HG02970 (cell line): ENCODE measurements around the gene ING2.
A peak's percentile ranks its signal among the peaks of the same experiment; 100 is the strongest.

ENCODE experiments used
- ATAC-seq: cut with Tn5 transposase; IDR thresholded peaks from one replicate; pipeline ENCODE4 v1.9.1; 2021; ENCODE audit warnings: mild to moderate bottlenecking, moderate library complexity, moderate number of reproducible peaks; ENCODE audit not compliant: unreplicated experiment, low FRiP score

ING2 gene

DNA sequence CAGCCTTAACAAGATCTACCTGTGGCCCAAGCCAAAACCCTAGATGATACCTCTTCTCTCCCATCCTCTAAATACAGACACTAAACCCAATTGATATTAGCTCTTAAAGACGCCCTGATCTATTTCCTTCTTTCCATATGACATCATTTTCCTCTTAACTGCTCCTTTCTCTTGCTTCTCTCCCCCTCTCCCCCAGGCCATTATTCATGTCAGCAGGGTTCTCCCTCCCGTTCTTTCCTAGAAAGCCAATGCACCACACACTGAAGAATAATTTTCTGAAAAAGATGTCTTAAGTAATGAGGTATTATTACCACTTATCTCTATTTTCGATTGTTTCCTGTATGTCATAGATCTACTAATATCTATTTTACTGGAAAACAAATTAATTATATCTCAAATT, 9.7 kb upstream of the ING2 start:
- ATAC-seq: no peak

DNA sequence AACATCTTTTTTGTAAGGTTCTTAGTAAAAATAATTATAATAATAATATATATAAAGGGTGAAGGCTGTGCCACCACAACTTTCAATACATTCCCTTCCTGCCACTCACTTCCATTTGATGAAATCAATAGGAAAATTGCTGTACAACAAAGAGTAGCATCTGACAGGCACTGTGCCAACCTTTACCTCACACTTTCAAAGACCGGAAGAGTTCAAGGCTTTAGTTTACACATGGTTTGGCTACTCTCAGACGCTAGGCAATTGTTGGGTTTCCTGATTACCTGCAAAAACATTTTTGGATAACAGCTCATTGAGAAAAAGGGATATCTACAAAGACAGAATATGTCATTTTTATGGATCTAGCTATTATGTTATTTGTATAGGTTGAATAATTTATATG, 5.5 kb upstream of the ING2 start:
- no peak for ATAC-seq

DNA sequence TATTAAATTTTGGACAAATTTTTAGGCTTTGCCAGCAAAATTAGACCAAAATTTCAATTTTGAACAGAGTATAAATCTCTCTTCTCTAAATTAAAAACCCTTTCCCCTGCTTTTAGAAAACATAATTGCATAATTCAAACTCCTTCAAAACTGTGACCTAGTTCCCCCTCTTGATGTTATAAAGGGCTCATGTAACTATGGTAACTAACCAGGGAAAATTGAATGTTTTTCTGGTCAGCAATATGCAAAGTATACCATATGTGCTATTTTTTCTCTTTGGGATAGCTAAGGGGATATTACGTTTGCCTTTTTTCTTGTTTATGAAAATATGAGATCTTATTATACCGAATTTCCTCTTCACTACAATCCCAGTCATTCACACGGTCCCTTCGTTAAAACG, 5.1 kb upstream of the ING2 start:
- no peak for ATAC-seq

DNA sequence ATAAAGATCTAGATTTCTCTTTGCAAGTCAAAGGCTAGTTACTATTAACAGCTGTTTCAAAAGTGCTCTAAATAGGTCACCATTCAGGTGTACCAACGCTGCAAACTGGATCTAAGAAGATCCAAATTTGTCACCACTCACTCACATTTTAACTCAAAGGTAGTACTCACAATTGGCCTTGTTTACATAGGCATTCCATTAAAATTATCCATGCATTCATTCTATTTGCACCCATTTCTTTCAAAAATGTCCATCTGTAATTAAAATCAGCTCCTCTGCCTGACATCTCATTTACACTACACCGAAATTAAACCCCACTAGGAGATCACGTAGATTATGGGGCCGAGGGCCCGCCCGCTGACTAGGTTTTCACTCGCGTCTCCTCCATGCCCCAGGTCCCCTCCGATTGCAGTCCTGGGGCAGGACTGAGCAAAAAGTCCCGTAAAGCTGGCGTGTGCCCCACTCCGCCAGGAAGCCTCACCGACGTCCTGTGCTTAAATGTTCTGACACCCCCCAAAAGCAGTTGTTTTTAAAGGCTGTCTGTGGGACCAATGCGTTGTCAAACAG, 1.3 kb upstream of the ING2 start:
- peak; percentile 0 for ATAC-seq

DNA sequence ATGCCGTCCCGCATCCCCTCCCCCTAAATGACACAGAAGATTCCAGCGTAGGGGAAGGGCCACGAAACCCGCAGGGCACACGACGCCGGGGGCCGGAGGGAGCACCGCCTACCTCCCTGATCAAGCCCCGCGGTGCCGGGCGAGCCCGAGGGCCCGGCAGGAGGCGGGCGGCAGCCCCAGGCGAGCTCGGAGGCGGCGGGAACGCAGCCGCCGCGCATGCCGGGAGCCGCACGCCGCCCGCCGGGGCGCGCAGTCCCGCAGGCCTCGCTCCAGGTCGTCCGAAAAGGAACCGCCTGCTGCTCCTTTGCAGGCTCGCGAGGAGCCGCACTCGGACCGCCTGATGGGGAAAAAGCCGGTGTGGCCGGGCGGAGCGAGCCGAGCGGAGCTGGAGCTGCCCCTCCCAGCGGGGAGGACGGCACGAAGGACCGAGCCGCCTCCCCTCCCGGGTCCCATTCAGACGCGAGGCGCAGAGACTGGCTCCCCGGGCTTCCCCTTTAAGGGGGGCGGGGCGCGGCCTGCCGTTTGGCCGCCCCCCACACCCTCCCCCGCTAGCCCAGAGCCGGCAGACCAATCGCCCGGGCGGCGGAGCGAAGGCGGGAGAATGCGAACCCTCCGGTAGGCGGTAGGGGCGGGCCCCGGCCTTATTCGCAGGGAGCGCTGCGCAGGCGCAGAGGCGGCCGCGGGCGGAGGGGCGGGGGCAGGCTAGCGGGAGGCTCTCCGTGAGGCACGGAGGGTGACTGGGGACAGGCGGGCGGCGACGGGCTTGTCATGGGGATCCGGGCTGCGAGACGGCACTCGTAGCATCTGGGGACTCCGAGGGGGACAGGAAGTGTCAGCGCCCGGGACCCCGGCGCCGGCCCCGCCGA, 561 bp upstream of the ING2 start:
- ATAC-seq: peak; percentile 76

DNA sequence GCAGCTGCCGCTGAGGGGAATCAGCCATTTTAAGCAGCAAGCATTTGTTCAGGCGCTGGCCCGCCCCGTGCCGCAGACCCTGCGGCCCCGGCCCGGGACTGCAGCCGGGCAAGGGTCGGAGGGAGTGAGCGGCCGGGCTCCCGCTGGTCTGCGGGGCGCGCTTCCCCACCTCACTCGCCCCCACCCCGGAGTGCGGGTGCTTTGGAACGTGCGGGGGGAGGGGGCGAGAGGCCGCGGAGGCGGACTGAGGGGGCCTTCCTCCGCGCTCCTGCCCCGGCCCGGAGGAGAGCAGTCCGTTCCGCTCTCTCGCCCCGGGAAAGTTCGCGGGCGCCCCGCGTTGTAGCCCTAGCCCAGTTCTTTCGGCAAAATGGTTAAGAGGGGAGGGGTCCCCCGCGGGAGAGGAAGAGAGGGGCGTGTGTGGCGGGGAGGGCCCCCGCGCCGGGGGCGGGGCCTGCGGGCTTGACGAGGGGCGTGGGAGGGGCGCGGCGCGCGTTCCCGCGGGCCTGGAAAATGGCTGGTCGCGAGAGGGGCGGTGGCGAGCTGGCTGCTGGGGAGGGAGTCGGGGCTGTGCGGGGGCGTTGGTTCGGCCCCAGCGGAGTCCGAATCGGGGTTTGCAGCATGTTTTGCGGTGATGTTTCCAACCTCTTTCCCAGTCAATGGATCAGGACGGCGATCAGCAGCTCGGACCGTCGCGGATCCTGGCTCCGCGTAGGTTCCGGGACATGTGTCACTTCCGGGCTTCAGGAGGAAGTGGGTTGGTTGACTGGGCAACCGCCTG, 942 bp downstream of the ING2 start:
- ATAC-seq: peak; percentile 37

DNA sequence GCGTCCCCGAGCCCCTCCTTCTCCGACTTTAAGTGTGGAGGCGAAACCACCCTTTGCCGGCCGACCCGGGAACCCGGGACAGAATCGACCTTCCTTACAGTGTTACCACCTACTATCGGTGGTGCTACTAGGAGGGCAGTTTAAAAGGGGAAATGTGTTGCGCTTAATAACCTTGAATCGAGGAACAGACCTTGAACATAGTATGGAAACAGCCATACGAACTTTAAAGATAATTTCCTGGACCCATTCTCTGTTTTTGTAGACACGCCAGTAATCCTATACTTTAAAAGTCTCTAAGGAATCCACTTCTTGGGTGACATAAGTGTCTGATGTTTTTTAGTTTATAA, 1.5 kb downstream of the ING2 start:
- no peak for ATAC-seq

DNA sequence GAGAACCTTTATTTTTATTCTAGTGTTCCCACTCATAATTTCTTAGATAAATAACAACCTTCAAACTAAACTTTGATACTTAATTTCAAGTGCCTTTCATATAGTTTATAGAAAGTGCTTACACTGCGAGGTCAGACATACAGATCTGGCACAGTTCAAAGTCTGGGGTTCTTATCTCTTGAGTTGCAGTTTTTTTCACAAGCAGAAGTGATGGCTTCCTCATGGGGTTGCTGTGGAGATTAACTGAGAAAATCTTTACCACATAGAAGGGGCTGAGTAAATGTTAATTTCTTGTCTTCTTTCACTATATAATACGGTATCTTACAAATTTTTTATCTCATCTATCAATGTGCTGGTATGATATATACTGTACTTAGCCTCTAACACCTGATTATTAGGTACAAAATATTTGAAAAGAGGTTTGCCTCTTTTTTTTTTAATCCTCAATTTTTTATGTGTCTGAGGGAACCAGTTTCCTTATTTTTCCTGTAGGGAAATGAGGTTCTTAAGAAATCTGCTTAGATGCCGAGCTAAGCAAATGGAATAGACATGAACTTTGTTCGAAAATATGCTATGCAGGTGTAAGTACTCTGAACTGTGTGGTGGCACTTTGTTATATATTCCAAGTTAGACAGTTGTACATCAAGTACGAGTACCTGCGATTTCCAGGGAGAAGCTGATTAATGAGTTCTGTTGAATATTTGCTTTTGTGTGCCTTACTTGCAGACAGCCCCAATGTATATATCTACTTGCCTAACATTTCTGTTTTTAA, 3.3 kb downstream of the ING2 start:
- no peak for ATAC-seq

DNA sequence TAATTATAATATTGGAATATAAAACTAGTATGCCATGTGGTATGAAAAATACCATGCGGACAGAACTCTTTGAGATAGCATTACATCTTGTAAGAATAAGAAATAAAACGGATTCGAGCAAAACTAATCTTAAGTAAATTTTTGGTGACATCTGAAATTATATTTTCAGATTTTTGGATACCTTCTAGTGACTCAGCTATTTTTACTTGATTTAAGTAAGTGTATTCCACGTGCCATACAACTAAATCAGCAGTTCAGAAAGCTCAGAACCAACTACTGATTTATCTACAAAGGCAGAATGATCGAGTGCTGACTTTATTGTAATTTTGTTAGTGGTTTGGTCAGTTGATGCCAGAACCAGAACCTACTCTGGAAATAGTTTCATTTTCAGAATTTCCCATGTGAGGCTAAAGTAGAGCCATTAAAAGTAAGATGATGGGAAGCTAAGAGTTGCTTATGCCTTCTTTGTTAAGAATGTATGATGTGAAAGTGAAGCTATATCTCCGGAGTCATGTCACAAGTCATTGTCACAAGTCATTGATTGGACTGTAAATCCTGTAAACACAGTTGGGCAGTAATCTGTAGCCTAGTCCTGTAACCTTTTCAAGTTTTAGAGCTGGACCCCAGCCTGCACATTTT, 4.0 kb downstream of the ING2 start:
- no peak for ATAC-seq

DNA sequence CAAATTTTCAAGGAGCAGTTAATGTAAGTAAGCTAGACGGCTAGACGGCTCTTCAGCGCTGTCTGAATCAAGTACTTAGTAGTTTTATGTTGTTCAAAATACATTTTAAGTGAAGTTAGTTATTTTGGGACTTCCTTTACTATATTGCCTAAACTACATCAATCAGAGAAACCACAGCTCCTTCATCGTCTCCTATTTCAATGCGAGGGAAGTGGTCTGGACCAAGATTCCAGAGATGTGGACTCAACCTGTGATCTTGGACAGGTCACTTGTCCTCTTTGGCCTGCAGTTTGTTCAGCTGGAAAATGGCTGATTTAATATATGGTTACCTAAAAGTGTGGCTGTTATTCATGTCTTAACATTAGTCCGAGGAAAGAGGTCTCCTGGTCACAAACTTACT, 10.6 kb downstream of the ING2 start:
- ATAC-seq: no peak

DNA sequence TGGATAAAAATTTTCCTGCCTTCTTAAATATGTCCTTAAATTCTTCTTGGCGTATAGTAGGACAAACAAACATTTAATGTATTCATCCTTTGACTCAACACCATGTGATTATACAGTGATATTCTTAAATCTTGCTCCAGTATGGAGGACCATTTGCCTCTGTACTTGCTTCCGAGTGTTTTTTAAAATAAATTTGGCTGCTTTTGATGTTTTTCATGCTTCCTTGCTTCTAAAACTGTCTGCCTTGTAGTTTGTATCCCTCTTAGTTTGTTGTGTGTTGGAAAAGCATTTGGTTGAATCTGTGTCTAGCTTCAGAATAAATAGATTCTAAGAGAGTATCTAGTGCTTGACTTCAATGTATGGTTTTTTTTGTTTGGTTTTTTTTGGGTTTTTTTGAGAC, 12.3 kb downstream of the ING2 start:
- no peak for ATAC-seq

DNA sequence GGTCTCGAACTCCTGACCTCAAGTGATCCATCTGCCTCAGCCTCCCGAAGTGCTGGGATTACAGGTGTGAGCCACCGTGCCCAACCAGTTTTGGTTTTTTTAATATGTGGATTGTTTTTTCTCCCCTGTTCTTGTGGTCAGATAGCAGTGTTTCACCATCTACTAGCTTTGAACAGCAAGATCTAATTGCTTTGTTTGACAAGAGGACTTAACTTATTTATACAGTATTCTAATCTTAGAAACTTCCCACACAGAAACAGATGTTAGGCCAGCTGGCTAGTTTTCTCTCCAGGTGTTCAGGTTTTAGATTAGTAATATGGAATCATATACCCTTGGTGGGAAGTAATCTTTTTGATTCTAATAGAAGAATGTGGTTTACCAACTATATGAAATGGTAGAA, 12.9 kb downstream of the ING2 start:
- no peak for ATAC-seq

DNA sequence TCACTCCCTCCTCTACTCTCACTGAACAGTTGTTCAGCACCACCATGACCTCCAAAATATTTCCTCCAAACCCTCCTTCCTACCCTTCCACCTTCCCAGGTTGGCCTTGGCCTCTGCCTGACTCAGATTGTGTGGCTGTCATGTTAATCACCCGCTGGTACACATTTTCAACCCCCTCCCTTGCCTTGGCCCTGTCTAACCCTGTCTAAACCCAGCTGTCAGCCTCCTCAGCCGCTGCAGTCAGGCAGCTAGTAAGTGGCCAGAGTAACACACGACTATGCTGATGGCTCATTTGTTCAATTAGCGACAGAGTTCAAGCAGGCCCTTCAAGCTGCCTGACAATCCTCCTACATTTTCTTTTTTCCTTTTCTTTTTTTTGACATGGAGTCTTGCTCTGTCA, 18.0 kb downstream of the ING2 start:
- no peak for ATAC-seq

DNA sequence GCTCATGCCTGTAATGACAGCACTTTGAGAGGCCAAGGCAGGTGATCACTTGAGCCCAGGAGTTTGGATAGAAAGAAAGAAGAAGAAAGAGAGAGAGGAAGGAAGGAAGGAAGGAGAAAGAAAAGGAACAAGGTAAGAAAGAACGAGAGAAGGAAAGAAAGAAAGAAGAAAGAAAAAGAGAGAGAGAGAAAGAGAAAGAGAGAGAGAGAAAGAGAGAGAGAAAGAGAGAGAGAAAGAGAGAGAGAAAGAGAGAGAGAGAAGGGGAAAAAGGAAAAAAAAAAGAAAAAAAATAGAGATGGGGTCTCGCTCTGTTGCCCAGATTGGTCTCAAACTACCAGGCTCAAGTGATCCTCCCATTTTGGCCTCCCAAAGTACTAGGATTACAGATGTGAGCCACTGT, 22.5 kb downstream of the ING2 start:
- no peak for ATAC-seq

DNA sequence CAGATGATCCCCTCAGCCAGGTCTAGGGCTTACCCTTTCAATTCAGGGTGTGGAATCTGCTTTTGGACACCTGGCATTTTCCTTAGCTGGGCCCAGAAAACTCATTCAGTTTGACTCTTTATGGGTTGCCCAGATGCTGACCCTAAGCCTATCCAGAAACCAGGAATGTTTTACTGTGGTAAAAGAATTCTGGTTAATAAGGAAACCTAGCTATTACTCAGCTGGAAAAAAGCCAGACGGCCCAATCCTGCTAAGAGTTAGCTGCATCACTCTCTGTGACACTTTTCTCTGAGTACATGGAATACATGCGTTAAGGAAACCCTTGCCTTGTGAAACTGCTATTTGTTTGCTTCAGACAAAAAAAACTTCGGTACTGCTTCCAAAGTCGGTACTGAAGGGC, 28.0 kb downstream of the ING2 start:
- ATAC-seq: no peak

DNA sequence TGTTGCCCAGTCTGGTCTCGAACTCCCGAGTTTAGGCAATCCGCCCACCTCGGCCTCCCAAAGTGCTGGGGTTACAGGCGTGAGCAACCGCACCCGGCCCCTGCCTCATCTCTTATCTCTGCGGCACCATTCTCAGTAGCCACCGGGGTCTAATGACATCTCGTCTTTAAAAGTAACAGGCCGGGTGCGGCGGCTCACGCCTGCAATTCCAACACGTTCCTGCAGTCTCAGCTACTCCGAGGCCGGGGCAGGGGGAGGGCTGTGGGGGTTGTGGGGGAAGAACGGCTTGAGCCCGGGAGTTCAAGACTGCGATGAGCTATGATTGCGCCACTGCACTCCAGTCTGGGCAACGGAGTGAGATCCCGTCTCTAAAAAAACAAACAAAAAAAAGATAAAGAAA, 28.8 kb downstream of the ING2 start:
- no peak for ATAC-seq

DNA sequence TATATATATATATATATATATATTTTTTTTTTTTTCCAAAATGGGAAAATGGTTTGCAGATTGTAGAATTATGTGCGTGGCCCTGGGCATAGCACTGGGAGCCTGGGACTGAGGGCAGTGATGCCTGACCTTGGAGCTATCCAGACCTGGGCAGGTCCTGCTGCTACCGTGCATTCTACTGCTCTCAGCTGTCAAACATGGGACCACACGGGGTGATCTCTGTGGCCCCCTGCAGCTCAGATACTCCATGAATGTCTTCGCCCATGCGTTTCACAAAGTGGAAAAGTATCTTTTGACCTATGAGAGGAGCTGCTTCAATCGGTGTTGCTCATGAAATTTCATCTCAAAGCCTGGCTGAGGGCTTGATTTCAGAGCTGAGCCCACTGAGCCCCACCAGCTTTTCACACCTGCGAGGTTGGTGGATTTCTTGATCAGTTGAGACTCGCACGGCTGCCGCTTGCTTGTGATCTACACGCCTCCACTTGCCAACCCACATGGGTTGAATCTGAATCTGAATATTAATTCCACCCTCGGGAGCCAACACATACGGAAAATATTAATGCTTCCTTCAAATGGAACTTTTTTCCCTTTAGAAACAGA, 35.7 kb downstream of the ING2 start:
- no peak for ATAC-seq

DNA sequence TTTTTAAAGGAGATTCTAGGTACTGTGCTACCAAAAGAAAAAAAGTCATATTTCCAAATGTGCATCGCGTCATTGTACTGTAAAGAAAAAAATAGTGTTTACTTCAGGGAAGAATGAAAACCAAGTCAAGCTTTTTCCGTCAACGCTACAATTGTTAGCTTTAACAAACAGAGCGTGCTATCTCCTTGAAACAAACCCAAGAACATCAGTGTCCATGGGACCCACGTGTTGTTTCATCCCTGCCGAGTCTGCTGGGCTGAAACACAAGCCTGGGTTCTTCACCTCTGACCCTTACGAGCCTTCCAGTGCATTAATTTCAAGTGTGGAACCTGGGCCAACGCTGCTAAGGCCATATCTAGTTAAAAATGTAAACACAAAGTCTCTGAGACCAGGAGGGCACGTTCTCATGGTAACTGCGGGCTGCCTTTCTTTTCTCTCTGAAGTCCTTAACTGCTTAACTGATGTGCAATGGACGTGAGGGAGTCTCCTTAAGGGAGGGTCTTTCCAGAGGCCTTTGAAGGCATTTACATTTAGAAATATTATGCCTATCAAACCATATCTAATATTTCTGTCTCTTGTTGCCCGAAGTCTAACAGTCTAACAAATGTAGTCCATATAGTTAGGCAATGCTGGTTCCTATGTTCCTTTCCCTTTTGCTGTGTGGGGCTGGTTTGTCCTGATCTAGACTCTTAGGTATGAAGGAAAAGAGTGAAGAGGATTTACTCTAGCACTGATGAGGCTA, 36.3 kb downstream of the ING2 start:
- no peak for ATAC-seq

DNA sequence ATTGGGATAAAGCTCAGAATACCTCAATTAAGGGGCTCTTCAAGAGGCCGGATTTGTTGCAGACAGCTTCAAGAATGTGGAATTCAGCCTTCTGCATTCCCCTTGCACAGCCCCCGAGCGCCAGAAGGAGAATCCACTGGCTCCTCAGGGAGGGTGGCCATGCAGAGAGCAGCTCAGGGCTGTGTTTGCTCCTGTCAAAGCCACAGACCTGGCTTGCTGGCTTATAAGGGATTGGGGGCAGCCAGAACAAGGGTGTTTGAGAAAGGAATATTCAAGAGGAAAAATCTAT, 36.8 kb downstream of the ING2 start:
- ATAC-seq: no peak

DNA sequence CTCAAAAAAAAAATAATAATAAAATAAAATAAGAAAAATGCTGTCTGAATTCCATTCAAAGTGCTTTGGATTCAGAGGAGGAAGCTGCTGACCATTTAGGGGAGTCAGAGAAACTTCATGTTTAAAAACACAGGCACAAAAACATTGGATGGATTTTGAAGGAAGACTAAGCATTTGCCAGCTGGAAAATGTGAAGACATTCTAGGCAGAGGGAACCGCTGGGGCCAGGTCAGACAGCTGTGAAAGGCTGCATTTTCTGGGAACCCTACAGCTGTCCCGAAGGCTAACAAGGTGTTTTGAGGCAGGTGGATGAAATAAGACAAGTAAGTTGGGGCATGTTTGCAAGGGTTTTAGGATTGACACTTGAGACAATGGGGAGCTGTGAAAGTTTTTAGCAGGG, 38.6 kb downstream of the ING2 start:
- no peak for ATAC-seq
